ACC112 (cell line): Measurements from ENCODE around the gene UQCC3.
"Not testable (repeated sequence)": the region's sequence is repeated elsewhere in the genome, so short reads cannot be mapped to it uniquely, and the experiment has no call there.

Experiments
- H2AFZ ChIP-seq: fragments of 200-600 bp; sonication (generic); one replicate; pipeline ENCODE4 v1.6.0; 2017; ENCODE audit warnings: antibody characterized with exemption, low read length; ENCODE audit not compliant: unreplicated experiment
- H3K27ac ChIP-seq: fragments of 200-600 bp; sonication (generic); 2 replicates; pipeline ENCODE4 v1.5.1; 2014; ENCODE audit warnings: low read depth, mild to moderate bottlenecking, antibody characterized with exemption, low read length, moderate library complexity
- H3K27me3 ChIP-seq: fragments of 200-600 bp; sonication (generic); 2 replicates; pipeline ENCODE4 v1.6.1; 2014; ENCODE audit warnings: mild to moderate bottlenecking, antibody characterized with exemption, low read length, moderate library complexity, mixed read lengths; ENCODE audit not compliant: insufficient read depth
- H3K36me3 ChIP-seq: fragments of 200-600 bp; sonication (generic); 2 replicates; pipeline ENCODE4 v1.6.1; 2016; ENCODE audit warnings: mild to moderate bottlenecking, antibody characterized with exemption, low read length, moderate library complexity, mixed read lengths; ENCODE audit not compliant: insufficient read depth
- H3K4me1 ChIP-seq: fragments of 200-600 bp; sonication (generic); one replicate; pipeline ENCODE4 v1.6.1; 2016; ENCODE audit warnings: low read length, mixed read lengths; ENCODE audit not compliant: insufficient read depth, unreplicated experiment, control insufficient read depth
- H3K4me3 ChIP-seq: fragments of 200-600 bp; sonication (generic); 2 replicates; pipeline ENCODE4 v1.5.1; 2014; ENCODE audit warnings: mild to moderate bottlenecking, low read depth, low read length
- H3K79me2 ChIP-seq: fragments of 200-600 bp; sonication (generic); one replicate; pipeline ENCODE4 v1.6.0; 2016; ENCODE audit warnings: low read length; ENCODE audit not compliant: control insufficient read depth, unreplicated experiment, insufficient read depth

UQCC3 gene

DNA sequence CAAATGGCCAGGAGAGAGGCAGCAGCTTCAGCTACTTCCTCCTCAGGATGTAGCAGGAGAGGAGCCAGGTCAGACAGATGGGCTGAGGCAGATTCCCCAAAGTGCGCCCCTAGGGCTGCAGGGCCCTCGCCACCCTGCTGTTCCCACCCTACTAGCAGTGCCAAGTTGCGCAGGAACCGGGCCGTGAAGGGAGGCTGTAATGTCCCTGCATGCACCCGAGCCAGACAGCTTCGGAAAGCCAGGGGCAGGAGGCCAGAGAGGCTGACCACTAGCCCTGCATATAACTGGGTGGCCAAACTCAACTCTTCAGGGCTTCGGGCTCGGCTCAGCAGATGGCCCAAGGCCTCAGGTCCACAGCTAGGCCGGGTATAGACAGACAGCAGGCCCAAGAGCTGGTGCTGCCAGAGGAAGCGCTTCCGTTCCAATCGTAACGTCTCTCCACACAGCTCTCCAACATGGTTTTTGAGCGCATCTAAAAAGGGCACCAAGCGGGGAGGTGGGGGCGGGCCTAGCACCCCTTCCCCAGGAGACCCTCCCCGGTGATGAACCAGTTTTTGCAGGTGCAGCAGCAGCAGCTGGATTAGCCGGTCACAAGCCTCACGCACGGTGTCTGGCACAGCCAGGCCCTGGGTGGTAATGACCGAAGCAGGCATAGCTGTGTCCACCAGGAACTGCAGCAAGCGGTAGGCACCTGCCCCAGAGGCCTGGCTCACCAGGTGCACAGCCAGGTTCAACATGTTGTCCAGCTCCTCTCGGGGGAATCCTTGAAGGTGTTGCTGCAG is 23.1 kb upstream of the UQCC3 start:
- Histone ChIP-seq H3K27ac (no peak overlapping the region), H3K4me1 (peaks cover 7% of the 10 kb centered on the region), H3K4me3 (no peak overlapping the region), H2AFZ (no peak overlapping the region), H3K36me3 (peaks cover 5% of the 10 kb centered on the region; the same call in 1 of the 2 replicates), H3K79me2 (peaks cover 52% of the 10 kb centered on the region), H3K27me3 (no peaks in the 10 kb centered on the region)

DNA sequence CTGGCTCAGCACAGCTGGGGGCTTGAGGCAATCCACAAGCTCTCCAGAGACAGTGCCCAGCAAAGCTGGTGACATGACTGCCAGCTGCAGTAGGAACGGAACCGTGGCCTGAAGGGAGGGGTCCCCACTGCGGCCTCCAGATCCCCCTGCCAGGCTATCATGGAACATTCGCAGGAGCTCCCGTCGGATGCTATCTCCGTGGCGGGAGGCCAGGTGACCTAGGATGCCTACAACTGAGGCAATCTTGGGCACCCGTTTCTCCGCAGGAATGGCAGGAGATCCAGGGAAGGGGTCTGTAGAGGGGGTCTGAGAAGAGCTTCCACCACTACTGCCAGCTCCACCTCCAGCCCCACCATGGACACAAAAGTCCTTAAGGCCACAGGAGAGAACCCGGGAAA is 22.5 kb upstream of the UQCC3 start:
- H2AFZ ChIP-seq: no peak overlapping the region
- H3K79me2 ChIP-seq: peaks cover 46% of the 10 kb centered on the region
- peaks cover 5% of the 10 kb centered on the region; the same call in 1 of the 2 replicates for H3K36me3 ChIP-seq
- H3K27ac ChIP-seq: no peak overlapping the region
- peaks cover 7% of the 10 kb centered on the region for H3K4me1 ChIP-seq
- H3K27me3 ChIP-seq: no peaks in the 10 kb centered on the region
- no peak overlapping the region for H3K4me3 ChIP-seq

DNA sequence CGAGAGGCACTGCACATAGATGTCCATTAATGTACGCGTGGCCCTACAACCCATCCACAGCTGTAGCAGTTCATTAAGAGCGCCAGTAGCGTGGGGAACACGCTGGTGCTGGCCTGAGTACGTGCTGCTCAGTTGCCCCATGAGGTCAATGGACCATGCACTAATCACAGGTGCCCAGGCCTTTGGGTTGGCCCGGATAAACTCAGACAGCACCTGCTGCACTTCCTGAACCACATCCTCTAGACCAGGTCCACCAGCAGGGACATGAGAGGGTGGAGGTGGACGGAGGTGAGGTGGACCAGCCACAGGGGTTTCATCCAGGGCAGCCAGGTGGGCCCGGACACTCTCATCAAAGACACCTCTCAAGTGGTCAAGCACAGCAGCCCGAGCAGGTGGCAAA is 22.0 kb upstream of the UQCC3 start:
- Histone ChIP-seq H3K4me1 (peaks cover 7% of the 10 kb centered on the region), H3K36me3 (0 out of 2 replicates have a peak, but pooled peaks cover under 1% of the 10 kb centered on the region), H3K27me3 (no peaks in the 10 kb centered on the region), H3K27ac (no peak overlapping the region), H3K79me2 (peaks cover 41% of the 10 kb centered on the region), H2AFZ (no peak overlapping the region), H3K4me3 (no peak overlapping the region)

DNA sequence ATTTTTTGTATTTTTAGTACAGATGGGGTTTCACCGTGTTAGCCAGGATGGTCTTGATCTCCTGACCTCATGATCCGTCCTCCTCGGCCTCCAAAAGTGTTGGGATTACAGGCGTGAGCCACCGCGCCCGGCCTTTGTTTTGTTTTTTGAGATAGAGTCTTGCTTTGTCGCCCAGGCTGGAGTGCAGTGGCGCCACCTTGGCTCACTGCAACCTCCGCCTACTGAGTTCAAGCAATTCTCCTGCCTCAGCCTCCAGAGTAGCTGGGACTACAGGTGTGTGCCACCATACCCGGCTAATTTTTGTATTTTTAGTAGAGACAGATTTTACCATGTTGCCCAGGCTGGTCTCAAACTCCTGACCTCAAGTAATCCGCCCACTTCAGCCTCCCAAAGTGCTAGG is 21.2 kb upstream of the UQCC3 start:
- peaks cover 33% of the 10 kb centered on the region for H3K79me2 ChIP-seq

DNA sequence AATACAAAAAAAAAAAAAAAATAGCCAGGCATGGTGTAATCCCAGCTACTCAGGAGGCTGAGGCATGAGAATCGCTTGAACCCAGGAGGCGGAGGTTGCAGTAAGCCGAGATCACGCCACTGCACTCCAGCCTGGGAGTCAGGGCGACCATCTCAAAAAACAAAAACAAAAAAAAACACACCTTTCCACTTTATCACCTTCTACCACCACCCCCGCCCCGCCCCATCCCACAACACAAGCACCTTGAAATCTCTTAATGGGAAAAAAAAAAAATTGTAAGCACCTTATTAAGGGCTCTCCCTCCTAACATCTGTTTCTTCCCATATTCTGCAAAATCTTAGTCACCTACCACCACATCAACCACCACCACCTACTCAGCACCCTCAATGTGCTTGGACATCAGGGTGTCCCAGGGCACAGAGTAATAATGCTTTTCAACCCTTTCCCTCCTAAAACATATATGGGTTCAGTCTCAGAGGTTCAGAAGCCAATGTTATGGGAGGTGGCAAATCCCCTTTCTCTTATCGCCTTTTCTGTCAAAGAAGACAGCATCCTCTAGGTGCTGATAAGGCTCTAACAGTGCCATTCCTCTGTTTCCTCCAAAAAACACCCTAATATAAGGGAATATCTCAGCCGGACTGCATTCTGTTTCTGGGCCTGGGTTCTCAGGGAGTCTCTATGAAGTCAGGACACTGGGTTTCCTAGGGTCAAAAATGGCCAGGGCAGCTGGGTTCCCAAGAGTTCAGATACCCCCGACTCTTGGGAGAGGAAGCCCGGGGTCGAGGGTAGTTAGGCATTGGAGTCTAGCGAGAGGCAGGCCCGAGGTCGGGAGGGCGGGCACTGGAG is 19.1 kb upstream of the UQCC3 start:
- Histone ChIP-seq H3K79me2 (peaks cover 23% of the 10 kb centered on the region), H3K4me3 (peak overlapping the region; percentile 96), H3K27me3 (no peaks in the 10 kb centered on the region), H2AFZ (peak overlapping the region; percentile 83), H3K36me3 (no peaks in the 10 kb centered on the region), H3K27ac (peak overlapping the region; percentile 68), H3K4me1 (no peaks in the 10 kb centered on the region)

More for the DNA sequence above, 21.2 kb upstream of the UQCC3 start:
- not testable (repeated sequence) for H3K27ac ChIP-seq, H3K36me3 ChIP-seq, H3K4me3 ChIP-seq, H2AFZ ChIP-seq, H3K27me3 ChIP-seq, H3K4me1 ChIP-seq

DNA sequence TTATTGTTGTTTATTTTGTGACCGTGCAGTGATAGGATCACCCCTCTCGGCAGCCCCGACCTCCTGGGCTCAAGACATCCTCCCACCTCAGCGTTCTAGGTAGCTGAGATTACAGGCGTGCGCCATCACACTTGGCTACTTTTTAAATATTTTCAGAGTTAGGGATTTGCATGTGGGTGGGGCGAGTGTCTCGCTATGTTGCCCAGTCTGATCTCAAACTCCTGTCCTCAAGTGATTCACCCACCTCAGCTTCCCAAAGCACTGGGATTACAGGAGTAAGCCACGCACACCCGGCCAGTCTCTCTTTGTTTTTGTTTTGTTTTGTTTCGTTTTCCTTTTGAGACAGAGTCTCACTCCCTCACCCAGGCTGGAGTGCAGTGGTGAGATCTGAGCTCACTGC is 17.2 kb upstream of the UQCC3 start:
- peaks cover 23% of the 10 kb centered on the region for H3K79me2 ChIP-seq
- no peak overlapping the region for H3K4me3 ChIP-seq
- no peaks in the 10 kb centered on the region for H3K36me3 ChIP-seq
- no peaks in the 10 kb centered on the region for H3K4me1 ChIP-seq
- H3K27me3 ChIP-seq: no peaks in the 10 kb centered on the region
- H3K27ac ChIP-seq: no peak overlapping the region
- no peak overlapping the region for H2AFZ ChIP-seq

DNA sequence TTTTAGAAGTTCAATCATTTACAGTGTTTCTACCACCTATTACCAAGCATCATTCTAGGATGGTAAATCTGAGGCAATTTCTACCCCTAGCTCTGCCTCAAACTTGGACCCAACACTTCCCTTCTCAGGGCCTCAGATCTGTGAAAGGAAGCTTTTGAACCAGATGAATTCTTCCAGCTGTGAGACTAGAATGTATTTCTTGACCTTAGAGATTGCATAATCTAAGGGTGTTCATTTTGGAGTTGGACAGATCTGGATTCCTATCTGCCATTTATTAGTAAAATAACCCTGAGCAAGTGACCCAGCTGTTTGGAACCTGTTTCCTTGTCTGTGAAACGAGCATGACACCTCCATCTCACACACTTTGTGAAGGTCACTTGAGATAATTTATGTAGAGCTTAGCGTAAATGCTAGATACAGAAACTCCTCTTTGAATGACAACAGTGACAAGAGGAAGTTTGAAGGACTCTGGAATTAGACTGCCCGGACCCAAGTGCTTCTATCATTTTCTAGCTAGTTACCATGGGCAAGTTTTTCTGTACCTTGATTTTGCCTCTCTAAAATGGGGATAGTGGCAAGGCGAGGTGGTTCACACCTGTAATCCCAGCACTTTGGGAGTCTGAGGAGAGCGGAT is 14.6 kb upstream of the UQCC3 start:
- Histone ChIP-seq H3K79me2 (peaks cover 11% of the 10 kb centered on the region), H3K4me3 (no peak overlapping the region), H3K36me3 (no peaks in the 10 kb centered on the region), H3K4me1 (no peaks in the 10 kb centered on the region), H3K27me3 (no peaks in the 10 kb centered on the region), H2AFZ (no peak overlapping the region), H3K27ac (no peak overlapping the region)

DNA sequence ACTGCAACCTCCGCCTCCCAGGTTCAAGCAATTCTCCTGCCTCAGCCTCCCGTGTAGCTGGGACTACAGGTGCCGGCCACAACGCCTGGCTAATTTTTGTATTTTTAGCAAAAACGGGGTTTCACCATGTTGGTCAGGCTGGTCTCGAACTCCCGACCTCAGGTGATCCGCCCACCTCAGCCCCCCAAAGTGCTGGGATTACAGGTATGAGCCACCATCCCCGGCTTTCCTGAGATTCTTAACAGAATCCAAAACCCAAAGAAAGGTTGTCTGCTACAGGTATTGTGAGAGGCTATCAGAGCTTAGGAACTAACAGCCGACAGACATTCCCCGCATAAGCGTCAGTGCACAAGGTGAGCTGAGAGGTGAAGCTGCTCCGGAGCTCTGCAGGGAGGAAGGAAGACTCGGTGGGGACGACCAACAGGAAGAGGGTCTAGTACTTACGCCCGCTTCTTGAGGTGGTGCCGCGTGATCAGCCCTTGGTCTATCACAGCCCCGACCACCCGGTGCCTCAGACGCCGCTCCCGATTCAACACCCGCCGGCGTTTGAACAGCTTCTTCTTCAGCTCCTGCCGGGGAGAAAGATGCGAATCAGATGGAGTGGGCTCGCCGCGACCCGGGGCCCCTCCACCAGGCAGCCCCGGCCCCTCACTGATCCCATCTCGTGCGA is 6.9 kb upstream of the UQCC3 start:
- Histone ChIP-seq H3K79me2 (peaks cover 37% of the 10 kb centered on the region), H2AFZ (peak overlapping the region; percentile 83), H3K4me1 (peaks cover 19% of the 10 kb centered on the region), H3K4me3 (peak overlapping the region; percentile 99), H3K27ac (peak overlapping the region; percentile 42), H3K36me3 (peaks cover 15% of the 10 kb centered on the region; the same call in 1 of the 2 replicates), H3K27me3 (no peaks in the 10 kb centered on the region)

DNA sequence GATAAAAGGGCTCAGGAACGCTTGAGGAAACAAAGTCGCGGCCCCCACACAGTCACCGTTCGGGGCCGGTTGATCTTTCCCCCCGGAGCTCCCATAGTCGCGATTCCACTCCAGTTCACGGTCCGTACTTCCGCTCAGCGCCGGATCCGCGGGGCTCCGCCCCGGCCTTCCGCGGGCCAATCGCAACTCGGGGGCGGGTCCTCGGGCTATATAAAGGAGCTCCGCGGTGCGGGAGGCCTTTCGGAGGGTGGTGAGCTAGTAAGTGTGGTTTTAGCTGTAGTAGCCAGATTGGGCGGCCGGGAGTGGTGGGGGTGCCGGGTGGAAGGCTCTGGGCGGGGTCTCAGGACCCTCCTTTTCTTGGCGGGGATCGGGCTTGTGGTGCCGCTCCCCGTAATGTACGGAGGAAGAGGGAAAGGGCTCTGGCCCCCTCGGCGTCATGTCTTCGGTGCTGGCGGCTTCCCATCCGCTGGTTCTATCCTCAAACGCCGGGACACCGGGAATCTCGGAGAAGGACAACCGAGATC is 6.3 kb upstream of the UQCC3 start, which contains the start of the genes C11orf98 and CSKMT:
Gene C11orf98 (minus strand): TSS at position 136 of the 524 bp plus-strand sequence. CDS start 41 bp downstream, at position 95.
Gene CSKMT (plus strand): TSS at position 238 of the 524 bp plus-strand sequence. CDS start 568 bp downstream, outside the sequence.
- Histone ChIP-seq H3K4me1 (peaks cover 25% of the 10 kb centered on the region), H3K27me3 (no peaks in the 10 kb centered on the region), H3K79me2 (peaks cover 37% of the 10 kb centered on the region), H3K27ac (peak within 1 kb of the TSS; percentile 62), H2AFZ (peak within 1 kb of the TSS; percentile 83), H3K4me3 (peak within 1 kb of the TSS; percentile 99), H3K36me3 (peaks cover 15% of the 10 kb centered on the region; the same call in 1 of the 2 replicates)
